CD4-positive, alpha-beta T cell treated with Interleukin-4 for 4 hours (primary cell): ENCODE results near the gene LILRB1.
A peak's percentile ranks its signal among the peaks of the same experiment; 100 is the strongest.
"Not testable (repeated sequence)": the region's sequence is repeated elsewhere in the genome, so short reads cannot be mapped to it uniquely, and the experiment has no call there.

ENCODE experiments used
- DNase-seq: peaks from one replicate; pipeline ENCODE4 v3.0.0-alpha.2; 2020

LILRB1 gene

DNA sequence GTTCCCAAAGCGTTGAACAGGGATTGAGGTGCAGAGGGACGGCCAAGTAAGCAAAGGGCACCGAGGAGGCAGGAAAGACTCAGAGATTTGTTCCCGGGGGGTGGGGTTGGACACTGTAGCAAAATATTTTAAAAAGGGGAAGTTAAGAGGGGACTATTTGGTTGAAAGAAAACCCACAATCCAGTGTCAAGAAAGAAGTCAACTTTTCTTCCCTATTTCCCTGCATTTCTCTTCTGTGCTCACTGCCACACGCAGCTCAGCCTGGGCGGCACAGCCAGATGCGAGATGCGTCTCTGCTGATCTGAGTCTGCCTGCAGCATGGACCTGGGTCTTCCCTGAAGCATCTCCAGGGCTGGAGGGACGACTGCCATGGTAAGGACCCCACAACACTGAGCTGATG is at the start of gene LILRB1:
LILRB1 (plus strand) TSS at position 223 of the 400 bp plus-strand sequence. CDS start 590 bp downstream, outside the sequence.
- DNase-seq: not testable (repeated sequence)

DNA sequence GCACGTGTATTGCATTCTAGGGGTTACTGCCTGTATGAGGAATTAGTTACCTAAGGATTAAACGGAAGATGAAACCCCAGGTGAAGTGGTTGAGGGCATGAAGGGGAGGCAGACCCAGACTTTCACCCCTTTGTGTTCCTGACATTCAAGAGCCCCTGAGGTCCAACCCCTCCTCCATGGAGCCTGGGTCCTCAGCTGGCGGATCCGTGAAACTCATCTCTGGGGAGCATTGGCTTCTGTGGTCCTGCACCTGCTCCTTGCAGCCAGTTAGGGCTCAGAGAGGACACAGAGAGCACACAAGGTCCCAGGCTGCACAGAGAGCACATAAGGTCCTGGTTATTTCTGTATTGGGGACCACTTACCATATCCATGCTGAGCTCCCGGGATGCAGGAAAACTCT is 43.9 kb upstream of the LILRB1 start:
- DNase-seq: no peak

DNA sequence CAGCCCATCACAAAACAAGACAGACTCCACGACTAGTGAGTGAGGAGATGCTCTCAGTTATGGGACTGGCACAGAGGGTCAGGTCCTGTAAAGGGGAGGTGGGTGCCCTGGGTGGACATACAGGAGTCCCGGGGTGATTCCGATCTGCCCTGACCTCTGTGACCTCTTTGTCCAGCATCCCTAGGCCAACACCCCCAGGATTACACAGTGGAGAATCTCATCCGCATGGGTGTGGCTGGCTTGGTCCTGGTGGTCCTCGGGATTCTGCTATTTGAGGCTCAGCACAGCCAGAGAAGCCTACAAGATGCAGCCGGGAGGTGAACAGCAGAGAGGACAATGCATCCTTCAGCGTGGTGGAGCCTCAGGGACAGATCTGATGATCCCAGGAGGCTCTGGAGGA is 43.3 kb upstream of the LILRB1 start:
- DNase-seq: no peak

DNA sequence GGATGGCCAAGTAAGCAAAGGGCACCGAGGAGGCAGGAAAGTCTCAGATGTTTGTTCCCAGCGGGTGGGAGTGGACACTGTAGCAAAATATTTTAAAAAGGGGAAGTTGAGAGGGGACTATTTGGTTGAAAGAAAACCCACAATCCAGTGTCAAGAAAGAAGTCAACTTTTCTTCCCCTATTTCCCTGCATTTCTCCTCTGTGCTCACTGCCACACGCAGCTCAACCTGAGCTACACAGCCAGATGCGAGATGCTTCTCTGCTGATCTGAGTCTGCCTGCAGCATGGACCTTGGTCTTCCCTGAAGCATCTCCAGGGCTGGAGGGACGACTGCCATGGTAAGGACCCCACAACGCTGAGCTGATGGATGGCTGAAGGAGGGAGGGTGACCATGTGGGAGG is 36.8 kb upstream of the LILRB1 start, which contains the start of gene LILRA1:
LILRA1 (plus strand) TSS at position 188 of the 400 bp plus-strand sequence. CDS start 613 bp downstream, outside the sequence.
- not testable (repeated sequence) for DNase-seq

DNA sequence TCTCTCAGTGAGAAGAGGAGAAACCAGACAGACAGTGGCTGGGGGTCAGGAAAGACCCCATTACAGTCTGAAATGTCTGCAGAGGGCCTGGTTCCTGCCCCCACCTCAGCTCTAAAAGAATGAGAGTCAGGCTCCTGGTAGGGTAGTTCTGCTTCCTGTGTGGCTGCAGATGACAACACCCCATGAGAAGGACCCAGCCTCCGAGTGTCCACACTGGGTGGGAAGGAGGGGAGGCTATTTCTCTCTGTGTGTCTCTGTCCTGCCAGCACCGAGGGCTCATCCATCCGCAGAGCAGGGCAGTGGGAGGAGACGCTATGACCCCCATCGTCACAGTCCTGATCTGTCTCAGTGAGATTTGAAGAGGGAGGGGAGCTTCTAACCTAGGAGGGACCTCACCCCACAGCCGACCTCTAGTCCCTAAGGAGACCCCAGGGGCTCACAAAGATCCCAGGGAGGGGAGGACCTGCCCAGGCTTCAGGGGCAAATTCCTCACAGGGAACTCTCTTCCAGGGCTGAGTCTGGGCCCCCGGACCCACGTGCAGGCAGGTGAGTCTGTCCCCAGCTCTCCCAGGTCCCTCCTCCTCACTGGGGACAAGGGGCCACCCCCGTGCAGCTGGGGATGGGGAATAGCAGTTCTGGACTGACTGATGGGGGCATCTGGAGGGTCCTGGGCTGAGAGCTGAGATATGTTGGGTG is 36.2 kb upstream of the LILRB1 start:
- DNase-seq: not testable (repeated sequence)

DNA sequence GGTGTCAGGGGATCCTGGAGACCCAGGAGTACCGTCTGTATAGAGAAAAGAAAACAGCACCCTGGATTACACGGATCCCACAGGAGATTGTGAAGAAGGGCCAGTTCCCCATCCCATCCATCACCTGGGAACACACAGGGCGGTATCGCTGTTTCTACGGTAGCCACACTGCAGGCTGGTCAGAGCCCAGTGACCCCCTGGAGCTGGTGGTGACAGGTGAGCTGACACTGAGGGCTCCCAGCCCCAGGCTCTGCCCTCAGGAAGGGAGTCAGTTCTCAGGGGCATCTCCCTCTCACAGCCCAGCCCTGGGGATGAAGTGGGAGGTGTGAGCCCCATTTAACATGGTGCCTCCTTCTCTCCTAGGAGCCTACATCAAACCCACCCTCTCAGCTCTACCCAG is 35.5 kb upstream of the LILRB1 start:
- no peak for DNase-seq

DNA sequence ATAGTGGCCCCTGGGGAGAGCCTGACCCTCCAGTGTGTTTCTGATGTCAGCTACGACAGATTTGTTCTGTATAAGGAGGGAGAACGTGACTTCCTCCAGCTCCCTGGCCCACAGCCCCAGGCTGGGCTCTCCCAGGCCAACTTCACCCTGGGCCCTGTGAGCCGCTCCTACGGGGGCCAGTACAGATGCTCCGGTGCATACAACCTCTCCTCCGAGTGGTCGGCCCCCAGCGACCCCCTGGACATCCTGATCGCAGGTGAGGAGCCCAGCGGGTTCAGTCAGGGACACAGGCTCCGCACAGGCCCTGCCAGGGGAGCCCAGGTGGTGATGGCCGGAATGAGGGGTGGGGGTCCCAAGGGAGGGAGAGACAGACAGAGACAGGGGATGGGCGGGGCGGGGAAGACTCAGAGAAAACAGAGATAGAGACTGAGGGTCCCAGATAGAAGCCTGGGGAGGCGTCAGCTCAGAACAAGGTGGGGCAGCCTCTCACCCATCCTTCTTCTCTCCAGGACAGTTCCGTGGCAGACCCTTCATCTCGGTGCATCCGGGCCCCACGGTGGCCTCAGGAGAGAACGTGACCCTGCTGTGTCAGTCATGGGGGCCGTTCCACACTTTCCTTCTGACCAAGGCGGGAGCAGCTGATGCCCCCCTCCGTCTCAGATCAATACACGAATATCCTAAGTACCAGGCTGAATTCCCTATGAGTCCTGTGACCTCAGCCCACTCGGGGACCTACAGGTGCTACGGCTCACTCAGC is 34.4 kb upstream of the LILRB1 start:
- DNase-seq: not testable (repeated sequence)

DNA sequence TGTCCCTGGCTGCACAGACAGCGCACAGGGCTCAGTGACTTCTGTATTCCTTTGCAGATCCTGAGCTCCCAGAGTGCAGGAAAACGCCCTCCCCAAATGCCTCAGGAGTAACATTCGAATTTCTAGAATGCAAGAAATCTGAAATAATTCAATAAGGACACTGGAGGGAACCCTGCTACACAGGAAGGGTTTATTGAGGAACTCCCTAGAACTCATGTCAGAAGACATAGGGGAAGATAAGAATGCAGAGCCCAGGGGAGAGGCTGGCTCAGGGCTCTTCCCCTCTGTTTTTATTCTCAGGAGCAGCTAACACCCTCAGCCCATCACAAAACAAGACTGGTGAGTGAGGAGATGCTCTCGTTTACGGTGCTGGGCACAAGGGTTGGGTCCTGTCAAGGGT is 30.1 kb upstream of the LILRB1 start:
- DNase-seq: no peak

DNA sequence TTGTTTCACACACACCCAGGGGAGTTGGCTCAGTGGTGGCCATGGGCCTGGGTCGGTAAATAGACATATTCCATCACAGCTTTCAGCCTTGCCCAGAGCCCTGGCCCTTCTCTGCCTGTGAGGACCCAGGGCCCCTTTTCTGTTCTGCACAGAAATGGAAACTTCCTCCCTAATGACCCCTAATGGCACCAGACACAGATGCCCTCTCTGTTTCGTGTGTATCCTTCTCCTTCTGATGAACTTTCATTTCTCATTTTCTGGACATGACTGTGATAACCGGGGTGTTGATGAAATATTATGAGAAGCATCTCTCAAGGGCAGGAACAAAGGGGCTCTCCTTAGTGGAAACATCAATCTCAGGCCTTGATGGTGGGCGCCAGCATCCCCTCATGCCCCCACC is 24.1 kb upstream of the LILRB1 start:
- DNase-seq: no peak

DNA sequence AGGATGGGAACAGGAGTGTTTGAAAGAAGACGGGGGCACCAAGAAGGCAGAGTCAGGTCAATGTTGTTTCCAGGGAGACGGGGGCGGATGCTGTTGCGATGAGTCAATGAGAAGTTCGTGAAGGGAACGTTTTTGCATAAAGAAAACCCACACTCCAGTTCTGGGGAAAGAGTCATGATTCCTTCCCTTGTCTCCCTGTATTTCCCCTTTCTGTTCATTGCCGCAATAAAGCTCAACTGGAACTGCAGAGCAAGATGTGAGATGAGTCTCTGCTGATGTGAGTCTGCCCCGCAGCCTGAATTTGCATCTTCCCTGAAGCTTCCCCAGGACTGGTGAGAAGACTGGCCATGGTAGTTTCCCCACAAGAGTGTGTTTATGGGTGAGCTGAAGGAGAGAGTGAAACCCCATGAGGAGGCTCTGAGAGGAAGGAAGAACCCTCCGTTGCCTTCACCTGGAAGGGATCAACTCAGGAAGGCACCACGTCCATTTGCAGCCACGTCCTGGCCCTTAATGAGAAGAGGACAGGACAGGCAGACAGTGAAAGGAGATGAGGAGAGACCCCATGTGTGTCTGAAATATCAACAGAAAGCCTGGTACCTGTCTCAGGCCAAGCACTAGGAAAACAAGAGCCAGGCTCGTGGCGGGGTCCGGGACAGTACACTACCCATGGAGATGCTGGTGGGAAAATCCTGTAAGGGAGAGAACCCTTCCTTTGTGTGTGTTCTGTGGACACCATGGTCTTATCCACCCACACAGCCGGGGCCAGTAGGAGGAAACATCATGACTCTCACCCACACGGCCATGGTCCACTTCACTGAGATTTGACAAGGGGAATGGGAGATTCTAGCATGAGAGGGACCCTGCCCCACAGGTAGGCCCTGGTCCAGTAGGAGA is 23.1 kb upstream of the LILRB1 start:
- DNase-seq: peak; percentile 14

DNA sequence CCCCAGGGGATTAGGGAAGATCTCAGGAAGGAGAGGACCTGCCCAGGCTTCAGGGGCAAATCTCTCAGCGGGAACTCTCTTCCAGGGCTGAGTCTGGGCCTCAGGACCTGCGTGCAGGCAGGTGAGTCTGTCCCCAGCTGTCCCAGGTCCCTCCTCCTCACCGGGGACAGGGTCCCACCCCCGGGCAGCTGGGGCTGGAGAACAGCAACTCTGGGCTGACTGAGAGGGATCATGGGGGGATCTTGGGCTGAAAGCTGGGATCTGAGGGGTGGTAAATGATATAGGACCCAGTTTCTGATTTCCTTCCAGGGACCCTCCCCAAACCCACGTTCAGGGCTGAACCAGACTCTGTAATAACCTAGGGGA is 22.5 kb upstream of the LILRB1 start:
- no peak for DNase-seq

DNA sequence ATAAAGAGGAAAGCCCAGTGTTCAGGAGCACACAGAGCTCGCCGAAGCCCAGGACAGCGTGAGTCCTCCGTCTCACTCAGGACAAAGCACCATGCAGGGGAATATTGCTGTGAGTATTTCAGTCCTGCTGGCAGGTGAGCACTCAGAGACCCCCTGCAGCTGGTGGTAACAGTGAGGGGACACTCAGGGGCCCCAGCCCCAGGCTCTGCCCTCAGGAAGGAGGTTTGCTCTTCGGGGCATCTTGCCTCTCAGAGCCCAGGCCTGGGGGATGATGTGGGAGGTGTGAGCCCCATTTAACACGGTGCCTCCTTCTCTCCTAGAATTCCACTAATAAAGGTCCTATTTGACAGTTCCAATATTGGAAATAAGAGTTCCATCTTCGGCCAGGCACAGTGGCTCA is 22.1 kb upstream of the LILRB1 start:
- no peak for DNase-seq

DNA sequence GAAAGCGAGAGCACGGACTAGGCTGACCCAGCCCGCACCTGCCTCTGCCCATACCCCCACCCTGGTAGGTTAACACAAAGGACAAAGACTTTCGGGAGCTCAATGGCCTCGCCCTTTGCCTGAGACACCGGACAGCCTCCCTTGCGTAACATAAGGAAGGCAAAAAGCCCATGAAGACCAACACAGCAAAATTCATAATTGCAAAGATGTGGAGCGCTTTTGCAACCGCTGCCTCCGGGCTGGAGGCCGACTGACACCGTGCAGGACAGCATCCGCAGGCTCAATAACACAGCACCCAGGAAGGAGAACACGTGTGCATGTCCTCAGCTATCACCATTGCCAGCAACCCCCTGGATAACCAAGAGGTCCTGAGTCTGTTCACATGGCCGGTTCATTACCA is 21.5 kb upstream of the LILRB1 start:
- no peak for DNase-seq

DNA sequence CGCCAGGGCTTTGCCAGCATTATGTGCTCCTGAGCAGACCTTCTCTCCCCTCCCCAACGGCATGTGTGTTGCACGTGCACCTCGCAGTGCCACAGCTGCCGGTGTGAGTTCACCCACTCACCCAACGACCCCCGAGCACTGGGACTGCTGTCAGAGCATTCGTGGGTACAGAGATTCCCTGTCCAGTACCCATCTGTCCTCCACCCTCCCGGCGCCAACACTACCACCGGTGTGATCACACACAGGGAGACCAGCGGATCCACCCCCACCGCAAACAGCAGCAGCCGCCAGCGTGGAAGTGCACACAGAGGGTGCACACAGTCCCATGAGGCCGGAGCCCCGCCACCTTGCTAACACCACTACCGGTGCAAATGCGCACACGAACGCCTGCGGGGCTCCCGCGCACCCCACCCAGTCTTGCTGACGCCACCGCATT is 20.9 kb upstream of the LILRB1 start:
- no peak for DNase-seq

DNA sequence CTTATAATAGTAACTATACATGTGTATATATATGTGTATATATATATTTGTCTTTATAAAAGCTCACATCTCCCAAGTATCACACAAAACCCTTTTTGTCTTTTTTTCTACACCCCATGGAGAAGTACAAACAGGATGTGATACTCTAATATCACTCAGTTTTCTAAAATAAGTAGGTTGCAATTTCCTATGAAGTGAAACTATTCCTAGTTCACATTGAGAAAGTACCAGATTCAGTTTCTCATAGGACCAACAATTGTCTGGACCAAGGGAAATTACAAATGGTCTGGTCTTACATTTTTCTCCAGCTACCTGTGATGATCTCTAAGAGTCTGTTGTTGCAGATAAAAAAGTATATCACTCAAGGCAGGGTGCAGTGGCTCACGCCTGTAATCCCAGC is 17.9 kb upstream of the LILRB1 start:
- DNase-seq: no peak

DNA sequence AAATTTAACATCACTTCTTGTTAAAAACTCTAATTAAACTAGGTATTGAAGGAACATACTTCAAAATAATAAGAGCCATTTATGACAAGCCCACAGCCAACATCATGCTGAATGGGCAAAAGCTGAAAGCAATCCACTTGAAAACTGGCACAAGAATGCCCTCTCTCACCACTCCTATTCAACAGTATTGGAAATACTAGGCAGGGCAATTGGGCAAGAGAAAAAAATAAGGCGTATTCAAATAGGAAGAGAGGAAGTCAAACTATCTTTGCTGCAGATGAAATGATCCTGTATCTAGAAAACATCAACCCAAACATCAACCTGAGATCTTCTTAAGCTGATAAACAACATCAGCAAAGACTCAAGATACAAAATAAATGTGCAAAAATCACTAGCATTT is 15.6 kb upstream of the LILRB1 start:
- DNase-seq: no peak

DNA sequence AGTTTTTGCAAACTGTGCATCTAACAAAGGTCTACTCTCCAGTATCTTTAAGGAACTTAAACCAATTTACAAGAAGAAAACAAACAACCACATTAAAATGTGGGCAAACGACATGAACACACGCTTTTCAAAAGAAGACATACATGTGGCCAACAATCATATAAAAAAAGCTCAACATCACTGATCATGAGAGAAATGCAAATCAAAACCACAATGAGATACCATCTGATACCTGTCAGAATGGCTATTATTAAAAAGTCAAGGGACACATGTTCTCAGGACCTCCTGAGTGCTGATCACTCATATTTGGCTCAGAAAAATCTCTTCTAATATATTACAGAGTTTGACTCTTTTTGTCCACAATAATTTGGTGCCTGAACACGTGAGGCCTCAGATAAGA is 14.2 kb upstream of the LILRB1 start:
- DNase-seq: no peak

DNA sequence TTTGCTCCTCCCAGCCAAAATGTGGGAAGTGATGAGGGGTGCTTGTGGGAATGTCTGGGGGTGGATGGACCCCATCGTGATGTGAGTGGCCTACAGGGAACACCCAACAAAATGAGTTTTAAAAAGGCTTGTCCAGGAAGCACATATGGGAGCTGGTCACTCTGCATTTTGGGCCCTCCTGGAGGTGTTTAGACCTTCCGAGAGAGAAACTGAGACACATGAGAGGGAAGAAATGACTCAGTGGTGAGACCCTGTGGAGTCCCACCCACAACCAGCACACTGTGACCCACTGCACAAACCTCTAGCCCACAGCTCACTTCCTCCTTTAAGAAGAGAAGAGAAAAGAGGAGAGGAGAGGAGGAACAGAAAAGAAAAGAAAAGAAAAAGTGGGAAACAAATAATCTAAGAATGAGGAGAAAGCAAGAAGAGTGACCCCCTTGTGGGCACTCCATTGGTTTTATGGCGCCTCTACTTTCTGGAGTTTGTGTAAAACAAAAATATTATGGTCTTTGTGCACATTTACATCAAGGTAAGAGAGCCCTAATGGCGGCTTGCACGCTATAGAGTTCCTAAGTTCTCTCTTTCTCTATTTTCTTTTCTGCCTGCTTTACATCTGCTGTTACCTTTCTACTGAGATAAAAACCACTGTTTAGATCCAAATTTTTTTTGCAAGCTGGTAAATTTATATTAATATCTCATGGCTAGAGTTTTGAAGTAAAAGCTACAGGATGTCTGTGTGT is 13.3 kb upstream of the LILRB1 start:
- no peak for DNase-seq

DNA sequence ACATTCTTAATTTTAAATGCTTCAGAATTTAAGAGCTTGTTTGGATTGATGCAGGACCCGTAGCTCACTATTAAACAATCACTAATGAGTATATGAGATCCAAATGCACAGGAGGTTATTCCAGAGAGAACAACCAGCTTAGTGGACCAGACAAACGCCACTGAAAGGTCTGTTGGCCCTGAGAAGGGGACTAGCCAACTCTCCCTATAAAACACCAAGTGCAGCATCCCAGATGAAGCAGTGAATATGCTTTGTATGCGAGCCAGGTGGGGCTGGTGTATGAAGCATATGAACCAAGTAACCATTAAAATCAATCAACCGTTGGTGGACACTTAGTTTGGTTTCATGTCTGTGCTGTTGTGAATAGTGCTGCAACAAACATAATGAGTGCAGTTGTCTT is 9.8 kb upstream of the LILRB1 start:
- no peak for DNase-seq

DNA sequence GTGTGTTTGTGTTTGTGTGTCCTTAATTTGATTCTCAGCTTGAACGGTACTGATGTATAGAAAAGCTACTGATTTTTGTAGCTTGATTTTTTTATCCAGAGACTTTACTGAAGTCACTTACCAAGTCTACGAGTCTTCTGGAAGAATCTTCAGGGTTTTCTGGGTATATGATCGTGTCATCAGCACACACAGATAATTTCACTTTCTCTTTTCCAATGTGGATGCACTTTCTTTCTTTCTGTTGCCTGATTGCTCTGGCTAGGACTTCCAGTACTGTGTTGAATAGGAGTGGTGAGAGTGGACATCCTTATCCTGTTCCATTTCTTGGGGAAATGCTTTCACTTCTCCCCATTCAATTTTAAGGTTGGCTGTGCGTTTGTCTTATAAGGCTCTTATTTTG is 7.9 kb upstream of the LILRB1 start:
- no peak for DNase-seq

DNA sequence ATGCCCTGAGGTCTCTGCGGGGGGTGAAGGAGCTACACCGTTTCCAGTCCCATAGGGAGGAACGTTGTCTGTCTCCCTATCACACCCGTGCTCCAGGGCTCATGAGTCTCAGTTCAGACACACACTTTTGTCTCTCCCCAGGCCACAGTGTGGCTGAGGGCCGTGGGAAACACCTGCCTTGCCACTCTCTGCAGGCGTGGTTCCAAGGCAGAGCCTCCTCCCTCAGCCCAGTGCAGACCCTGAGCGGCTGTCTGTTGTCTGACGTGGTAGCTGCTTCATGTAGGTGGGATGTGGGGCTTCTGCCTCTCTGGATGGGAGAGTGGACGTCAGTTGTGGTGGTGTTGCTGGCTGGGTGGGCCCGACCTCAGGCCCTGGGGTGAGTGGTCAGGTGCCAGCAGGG is 6.0 kb upstream of the LILRB1 start:
- not testable (repeated sequence) for DNase-seq

DNA sequence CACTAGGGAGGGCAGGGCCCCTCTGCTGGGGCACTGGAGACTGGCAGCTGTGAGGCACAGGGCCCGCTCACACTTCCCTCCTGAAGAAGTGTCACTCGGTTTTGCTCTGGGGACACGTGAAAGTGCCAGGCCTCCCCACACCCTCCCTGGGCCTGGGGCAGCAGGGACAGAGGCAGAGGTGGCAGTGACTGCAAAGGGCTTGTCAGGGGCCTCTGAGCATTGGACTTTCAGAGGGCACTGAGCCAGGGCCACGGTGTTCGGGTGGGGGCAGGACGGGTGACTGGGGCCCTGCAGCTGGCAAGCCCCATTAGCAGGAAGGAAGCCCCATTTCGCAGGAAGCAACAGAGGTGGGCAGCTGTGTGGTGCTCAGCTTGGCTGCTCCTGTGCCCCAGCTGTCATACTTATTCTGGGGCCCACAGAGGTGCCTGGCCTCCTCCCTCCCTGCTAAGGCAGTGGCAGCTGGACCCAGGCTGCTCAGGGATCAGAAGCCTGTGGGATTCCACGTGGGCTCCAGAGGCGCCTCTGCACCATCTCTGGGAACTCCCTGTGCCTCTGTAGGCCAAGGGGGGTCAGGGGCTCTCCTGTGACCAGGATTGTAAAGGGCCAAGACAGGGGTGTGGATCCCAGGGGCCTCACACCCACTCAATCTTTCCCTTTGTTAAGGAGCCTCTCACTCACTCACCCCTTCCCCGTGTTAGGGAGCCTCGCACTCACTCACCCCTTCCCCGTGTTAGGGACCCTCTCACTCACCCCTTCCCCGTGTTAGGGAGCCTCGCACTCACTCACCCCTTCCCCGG is 5.2 kb upstream of the LILRB1 start:
- not testable (repeated sequence) for DNase-seq
